ENCODE results near the gene TNK1.

The TNK1 gene

GRCh38 chr17:7408863-7409262 is 28.0 kb downstream of the TNK1 start:
- no peak for DNase-seq (ENCODE audit: low read depth in 2 of 3, low spot score in 1 of 3)

GRCh38 chr17:7409716-7410115 is 28.8 kb downstream of the TNK1 start:
- DNase-seq (ENCODE audit: low read depth in 2 of 3, low spot score in 1 of 3), result no peak

DNA sequence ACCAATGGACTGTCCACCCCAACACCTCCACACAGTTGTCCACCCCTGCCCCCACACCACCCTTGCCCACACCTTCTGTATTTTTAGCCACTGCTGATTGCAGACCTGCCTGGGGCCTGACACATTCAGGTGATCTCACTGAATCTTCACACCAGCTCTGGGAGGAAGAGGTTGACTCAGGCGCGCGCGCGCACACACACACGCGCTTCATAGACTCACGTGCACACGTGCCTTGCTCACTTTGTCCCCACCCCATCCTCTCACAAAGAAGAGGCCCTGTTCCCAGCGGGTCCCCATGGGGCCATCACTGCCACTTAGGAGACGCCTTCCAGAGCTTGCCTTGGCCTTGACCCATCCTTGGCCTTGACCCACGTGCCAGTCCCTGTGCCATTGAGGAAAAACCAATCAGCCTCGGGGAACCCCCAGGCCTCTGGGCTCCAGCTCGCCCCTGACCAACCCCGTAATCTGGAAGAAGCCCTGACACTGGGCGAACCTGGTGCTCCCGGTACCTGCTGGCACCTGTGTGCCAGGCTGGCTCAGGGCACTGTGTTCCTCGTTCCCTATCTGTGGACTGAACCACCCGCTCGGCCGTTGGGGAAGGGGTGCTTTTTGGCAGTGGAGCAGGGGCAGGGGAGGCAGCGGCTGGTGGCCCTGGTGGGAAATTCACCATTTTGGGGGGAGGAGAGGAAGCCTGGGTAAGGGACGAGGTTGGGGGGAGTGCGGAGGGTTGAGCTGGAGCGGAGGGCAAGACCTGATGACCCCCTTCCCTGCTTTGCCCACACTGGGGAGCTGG is 29.9 kb downstream of the TNK1 start:
- DNase-seq (ENCODE audit: low read depth in 2 of 3, low spot score in 1 of 3), result no peak

DNA sequence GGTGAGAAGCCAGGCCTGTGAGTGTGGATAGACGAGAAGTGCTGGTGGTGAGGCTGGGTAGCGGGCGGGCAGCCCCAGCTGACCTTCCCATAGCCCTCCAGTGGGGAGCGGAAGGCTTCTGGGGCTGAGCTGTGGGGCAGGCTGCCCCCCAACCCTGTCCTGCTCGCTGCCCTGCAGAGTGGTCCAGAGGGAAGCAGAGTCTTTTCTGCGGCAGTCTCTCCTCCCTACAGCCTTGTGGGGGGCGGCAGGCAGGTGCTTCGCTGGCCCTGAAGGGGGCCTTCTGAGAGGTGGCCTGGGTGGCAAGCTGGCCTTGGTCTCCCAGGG is 30.5 kb downstream of the TNK1 start:
- no peak for DNase-seq (ENCODE audit: low read depth in 2 of 3, low spot score in 1 of 3)

- DNase-seq (ENCODE audit: low read depth in 2 of 3, low spot score in 1 of 3), result no peak
These were observed 32.6 kb downstream of the TNK1 start for GRCh38 chr17:7413346-7413985.

DNA sequence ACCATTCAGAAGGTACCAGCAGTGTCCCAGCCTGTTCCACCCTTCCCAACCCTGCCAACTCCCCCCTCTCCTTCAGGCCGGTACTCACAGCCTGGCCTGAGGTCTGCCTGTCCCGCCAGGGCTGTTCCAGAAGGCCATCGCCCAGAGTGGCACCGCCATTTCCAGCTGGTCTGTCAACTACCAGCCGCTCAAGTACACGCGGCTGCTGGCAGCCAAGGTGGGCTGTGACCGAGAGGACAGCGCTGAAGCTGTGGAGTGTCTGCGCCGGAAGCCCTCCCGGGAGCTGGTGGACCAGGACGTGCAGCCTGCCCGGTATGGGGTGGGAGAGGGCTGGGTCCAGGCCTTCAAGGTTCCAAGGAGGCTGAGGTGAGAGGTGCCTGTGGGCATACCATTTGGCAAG is 33.9 kb downstream of the TNK1 start:
- no peak for DNase-seq (ENCODE audit: low read depth in 2 of 3, low spot score in 1 of 3)

DNA sequence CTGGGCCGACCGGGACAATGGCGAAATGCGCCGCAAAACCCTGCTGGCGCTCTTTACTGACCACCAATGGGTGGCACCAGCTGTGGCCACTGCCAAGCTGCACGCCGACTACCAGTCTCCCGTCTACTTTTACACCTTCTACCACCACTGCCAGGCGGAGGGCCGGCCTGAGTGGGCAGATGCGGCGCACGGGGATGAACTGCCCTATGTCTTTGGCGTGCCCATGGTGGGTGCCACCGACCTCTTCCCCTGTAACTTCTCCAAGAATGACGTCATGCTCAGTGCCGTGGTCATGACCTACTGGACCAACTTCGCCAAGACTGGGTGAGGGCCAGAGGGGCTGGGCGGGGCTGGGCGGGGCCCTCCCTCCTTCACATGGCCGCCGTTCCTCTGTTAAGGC is 34.9 kb downstream of the TNK1 start:
- DNase-seq (ENCODE audit: low read depth in 2 of 3, low spot score in 1 of 3), result no peak

- DNase-seq (ENCODE audit: low read depth in 2 of 3, low spot score in 1 of 3), result no peak
These were observed 35.4 kb downstream of the TNK1 start for GRCh38 chr17:7416323-7416722.

DNA sequence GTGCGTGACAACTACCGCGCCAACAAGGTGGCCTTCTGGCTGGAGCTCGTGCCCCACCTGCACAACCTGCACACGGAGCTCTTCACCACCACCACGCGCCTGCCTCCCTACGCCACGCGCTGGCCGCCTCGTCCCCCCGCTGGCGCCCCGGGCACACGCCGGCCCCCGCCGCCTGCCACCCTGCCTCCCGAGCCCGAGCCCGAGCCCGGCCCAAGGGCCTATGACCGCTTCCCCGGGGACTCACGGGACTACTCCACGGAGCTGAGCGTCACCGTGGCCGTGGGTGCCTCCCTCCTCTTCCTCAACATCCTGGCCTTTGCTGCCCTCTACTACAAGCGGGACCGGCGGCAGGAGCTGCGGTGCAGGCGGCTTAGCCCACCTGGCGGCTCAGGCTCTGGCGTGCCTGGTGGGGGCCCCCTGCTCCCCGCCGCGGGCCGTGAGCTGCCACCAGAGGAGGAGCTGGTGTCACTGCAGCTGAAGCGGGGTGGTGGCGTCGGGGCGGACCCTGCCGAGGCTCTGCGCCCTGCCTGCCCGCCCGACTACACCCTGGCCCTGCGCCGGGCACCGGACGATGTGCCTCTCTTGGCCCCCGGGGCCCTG is 36.3 kb downstream of the TNK1 start:
- DNase-seq (ENCODE audit: low read depth in 2 of 3, low spot score in 1 of 3), result no peak

- no peak for DNase-seq (ENCODE audit: low read depth in 2 of 3, low spot score in 1 of 3)
These were observed 37.7 kb downstream of the TNK1 start for GRCh38 chr17:7418472-7419152.

GRCh38 chr17:7419819-7420610 is 39.1 kb downstream of the TNK1 start, which contains the start of gene SPEM1:
TSS of gene SPEM1 (plus strand) at chr17:7420324. CDS start at chr17:7420385, 61 bp downstream.
- DNase-seq (ENCODE audit: low read depth in 2 of 3, low spot score in 1 of 3), result no peak

DNA sequence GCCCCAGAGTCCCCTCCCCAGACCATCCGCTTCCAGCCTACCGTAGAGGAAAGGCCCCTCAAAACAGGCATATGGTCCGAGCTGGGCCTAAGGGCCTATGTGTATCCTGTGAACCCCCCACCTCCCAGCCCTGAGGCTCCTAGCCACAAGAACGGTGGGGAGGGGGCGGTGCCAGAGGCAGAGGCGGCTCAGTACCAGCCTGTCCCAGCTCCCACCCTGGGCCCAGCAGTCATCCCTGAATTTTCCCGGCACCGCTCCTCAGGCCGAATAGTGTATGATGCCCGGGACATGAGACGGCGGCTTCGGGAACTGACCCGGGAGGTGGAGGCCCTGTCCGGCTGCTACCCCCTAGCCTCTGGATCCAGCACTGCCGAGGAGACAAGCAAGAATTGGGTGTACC is 40.3 kb downstream of the TNK1 start:
- no peak for DNase-seq (ENCODE audit: low read depth in 2 of 3, low spot score in 1 of 3)

GRCh38 chr17:7423679-7424078 is 42.8 kb downstream of the TNK1 start:
- DNase-seq (ENCODE audit: low read depth in 2 of 3, low spot score in 1 of 3), result no peak

DNA sequence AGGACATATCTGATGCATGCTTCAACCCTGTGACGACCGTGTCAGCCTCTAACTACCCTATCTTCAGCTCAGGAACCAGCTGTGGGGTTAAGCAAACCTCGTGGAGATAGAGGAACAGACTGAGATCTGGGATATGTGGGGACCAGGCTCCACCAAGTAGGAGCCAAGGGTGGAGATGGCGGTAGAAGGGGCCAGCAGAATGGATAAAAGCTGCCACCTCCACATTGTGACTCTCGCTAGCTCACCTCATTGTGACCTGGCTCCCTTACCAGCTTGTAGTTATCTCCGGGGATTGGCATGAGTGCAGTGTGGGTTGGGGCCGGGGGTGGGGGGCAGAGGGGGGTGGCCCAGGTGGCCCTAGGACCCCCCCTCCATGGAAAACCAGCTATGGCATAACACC is 44.4 kb downstream of the TNK1 start, which contains the start of gene SPEM2:
TSS of gene SPEM2 (plus strand) at position 301 of the 400 bp plus-strand sequence. CDS start at position 374, 73 bp downstream.
- DNase-seq (ENCODE audit: low read depth in 2 of 3, low spot score in 1 of 3), result no peak

- DNase-seq (ENCODE audit: low read depth in 2 of 3, low spot score in 1 of 3), result no peak
These were observed 44.9 kb downstream of the TNK1 start for GRCh38 chr17:7425756-7426155.

DNA sequence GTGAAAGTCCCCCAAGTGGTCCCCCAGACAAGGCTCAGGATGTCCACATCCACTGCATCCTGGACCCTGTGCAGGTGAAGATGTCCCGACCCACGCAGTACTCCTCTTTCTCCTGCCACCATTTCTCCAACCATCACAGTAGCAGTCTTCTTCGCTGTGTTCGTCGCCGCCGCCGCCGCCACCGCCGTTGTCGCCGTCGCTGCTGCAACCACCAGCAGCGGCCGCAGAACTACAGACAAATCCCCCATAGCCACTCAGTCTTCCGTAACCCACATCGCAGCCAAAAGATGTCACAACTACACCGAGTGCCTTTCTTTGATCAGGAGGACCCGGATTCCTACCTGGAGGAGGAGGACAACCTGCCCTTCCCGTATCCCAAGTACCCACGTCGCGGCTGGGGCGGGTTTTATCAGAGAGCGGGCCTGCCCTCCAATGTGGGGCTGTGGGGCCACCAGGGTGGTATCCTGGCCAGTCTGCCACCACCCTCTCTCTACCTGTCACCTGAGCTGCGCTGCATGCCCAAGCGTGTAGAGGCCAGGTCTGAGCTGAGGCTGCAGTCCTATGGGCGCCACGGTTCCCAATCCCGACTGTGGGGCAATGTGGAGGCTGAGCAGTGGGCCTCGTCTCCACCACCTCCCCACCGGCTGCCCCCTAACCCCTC is 45.4 kb downstream of the TNK1 start:
- no peak for DNase-seq (ENCODE audit: low read depth in 2 of 3, low spot score in 1 of 3)

- DNase-seq (ENCODE audit: low read depth in 2 of 3, low spot score in 1 of 3), result no peak
These were observed 46.1 kb downstream of the TNK1 start for GRCh38 chr17:7426896-7427489.

- DNase-seq (ENCODE audit: low read depth in 2 of 3, low spot score in 1 of 3), result no peak
These were observed 46.7 kb downstream of the TNK1 start for GRCh38 chr17:7427549-7427948.

DNA sequence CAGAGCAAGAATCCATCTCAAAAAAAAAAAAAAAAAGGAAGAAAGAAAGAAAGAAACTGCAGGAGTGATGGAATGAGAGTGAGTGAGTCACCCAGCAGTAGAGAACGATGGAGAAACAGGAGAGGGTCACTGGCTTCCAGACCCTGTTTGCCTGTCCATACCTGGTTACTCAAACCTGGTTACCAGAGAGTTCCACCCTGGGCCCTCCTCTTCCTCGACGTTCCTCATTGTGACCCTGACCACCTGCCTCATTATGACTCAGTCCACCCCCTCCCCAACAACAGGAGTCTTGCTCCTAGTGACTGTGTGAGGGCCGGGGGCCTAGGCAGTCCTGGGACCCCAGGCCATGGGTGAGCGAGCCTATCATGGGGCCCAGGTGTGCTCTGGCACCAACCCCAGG is 47.7 kb downstream of the TNK1 start, which contains the start of gene SPEM3:
TSS of gene SPEM3 (plus strand) at position 301 of the 400 bp plus-strand sequence. CDS start at position 347, 46 bp downstream.
- DNase-seq (ENCODE audit: low read depth in 2 of 3, low spot score in 1 of 3), result no peak

GRCh38 chr17:7429722-7430121 is 48.8 kb downstream of the TNK1 start:
- DNase-seq (ENCODE audit: low read depth in 2 of 3, low spot score in 1 of 3), result no peak

Data from stimulated activated CD4-positive, alpha-beta T cell treated with anti-CD3 and anti-CD28 coated beads, Interleukin-12 subunit alpha, Interleukin-12 subunit beta, amount 100 ng/mL, for 48 hours (primary cell).